Uterus (tissue), 4 donors: Measurements from ENCODE around the gene TECPR1. TPM values are rescaled to one million over a fixed set of nuclear protein-coding genes. Genes with fewer than 3 reads are reported as not detected.

Experiments
- DNase-seq, 2 donors: peaks; one replicate each; pipeline ENCODE4 v3.0.0-alpha.2; 2019 to 2020
- H3K27ac ChIP-seq, 2 donors: fragments of 200-600 bp; sonication (generic); 1 replicate in 1 of 2; 2 replicates in 1 of 2; pipeline ENCODE4 v1.5.1; 2016 to 2018
- H3K27me3 ChIP-seq, 2 donors: fragments of 200-600 bp; sonication (generic); one replicate each; pipeline ENCODE4 v1.5.1; 2018 to 2019; ENCODE audit warnings: control low read depth in 1 of 2
- H3K36me3 ChIP-seq, 2 donors: fragments of 200-600 bp; sonication (generic); one replicate each; pipeline ENCODE4 v1.5.1; 2019; ENCODE audit warnings: control low read depth in 1 of 2
- H3K4me1 ChIP-seq, 2 donors: fragments of 200-600 bp; sonication (generic); one replicate each; pipeline ENCODE4 v1.5.1; 2018 to 2019; ENCODE audit warnings: control low read depth in 1 of 2
- H3K4me3 ChIP-seq, 2 donors: fragments of 200-600 bp; sonication (generic); 1 replicate in 1 of 2; 2 replicates in 1 of 2; pipeline ENCODE4 v1.5.1; 2018 to 2019; ENCODE audit warnings: mild to moderate bottlenecking in 1 of 2
- H3K9me3 ChIP-seq, 2 donors: fragments of 200-600 bp; sonication (generic); one replicate each; pipeline ENCODE4 v1.5.1; 2019; ENCODE audit warnings: control low read depth in 1 of 2
- POLR2A ChIP-seq, 2 donors: fragments of 450-650 bp; IDR thresholded peaks; one replicate each; pipeline ENCODE4 v1.6.1; 2016; ENCODE audit warnings: antibody characterized with exemption in 2 of 2, mild to moderate bottlenecking in 1 of 2, moderate library complexity in 1 of 2
- intact Hi-C: fragments of 100-400 bp; cut with DNase I; formaldehyde crosslinking; loops from one replicate; pipeline ENCODE4 v1.15.1; 2023; ENCODE audit warnings: low total_unique reads
- total RNA-seq, 4 donors: library from RNA; depleted of rRNA in 3 of 4; stranded (reverse); fragments of >200 nt in 3 of 4; gene quantifications; one replicate each; pipeline versions ENCODE4 v1.1.0 to v1.2.4, GENCODE V29; 2014 to 2023
- TF ChIP-seq, protein P1 (sequence below), 4 experiments: fragments of 200-600 bp in 2 of 4; fragments of 450-650 bp in 2 of 4; sonication (generic) in 2 of 4; IDR thresholded peaks; one replicate each; pipeline ENCODE4 v1.5.1; 2016 to 2019; ENCODE audit warnings: antibody characterized with exemption in 4 of 4, mild to moderate bottlenecking in 2 of 4, moderate library complexity in 1 of 4
- donor health status: DM: yes; HTN: yes; CAD: no.

TECPR1 gene
- total RNA-seq, 4 donors from 2014 or later = 3.1 to 52.6 (median 16.7) TPM

GRCh38 chr7:98191668-98192431 is 60.2 kb downstream of the TECPR1 start:
- no peaks in the 10 kb centered on the region for H3K9me3 ChIP-seq
- H3K4me1 ChIP-seq = no peaks in the 10 kb centered on the region
- no peaks in the 10 kb centered on the region for H3K36me3 ChIP-seq
- no peak overlapping the region for H3K4me3 ChIP-seq
- H3K27me3 ChIP-seq = no peaks in the 10 kb centered on the region
- intact Hi-C loops = no loop called here
- H3K27ac ChIP-seq = no peak overlapping the region
- no peak for DNase-seq
- no peak for TF ChIP-seq POLR2A (IDR thresholded peaks at IDR 0.05)
- TF ChIP-seq, protein P1, sequence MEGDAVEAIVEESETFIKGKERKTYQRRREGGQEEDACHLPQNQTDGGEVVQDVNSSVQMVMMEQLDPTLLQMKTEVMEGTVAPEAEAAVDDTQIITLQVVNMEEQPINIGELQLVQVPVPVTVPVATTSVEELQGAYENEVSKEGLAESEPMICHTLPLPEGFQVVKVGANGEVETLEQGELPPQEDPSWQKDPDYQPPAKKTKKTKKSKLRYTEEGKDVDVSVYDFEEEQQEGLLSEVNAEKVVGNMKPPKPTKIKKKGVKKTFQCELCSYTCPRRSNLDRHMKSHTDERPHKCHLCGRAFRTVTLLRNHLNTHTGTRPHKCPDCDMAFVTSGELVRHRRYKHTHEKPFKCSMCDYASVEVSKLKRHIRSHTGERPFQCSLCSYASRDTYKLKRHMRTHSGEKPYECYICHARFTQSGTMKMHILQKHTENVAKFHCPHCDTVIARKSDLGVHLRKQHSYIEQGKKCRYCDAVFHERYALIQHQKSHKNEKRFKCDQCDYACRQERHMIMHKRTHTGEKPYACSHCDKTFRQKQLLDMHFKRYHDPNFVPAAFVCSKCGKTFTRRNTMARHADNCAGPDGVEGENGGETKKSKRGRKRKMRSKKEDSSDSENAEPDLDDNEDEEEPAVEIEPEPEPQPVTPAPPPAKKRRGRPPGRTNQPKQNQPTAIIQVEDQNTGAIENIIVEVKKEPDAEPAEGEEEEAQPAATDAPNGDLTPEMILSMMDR (IDR thresholded peaks at IDR 0.05) = no peak

- no peak for DNase-seq
- no peak overlapping the region for H3K4me3 ChIP-seq
- no peaks in the 10 kb centered on the region for H3K9me3 ChIP-seq
- no peak for TF ChIP-seq POLR2A (IDR thresholded peaks at IDR 0.05)
- TF ChIP-seq, protein P1 (IDR thresholded peaks at IDR 0.05) = no peak
- intact Hi-C loops = no loop called here
- H3K27me3 ChIP-seq = no peaks in the 10 kb centered on the region
- H3K4me1 ChIP-seq = no peaks in the 10 kb centered on the region
- H3K27ac ChIP-seq = no peak overlapping the region
- H3K36me3 ChIP-seq = no peaks in the 10 kb centered on the region
Observed at GRCh38 chr7:98189559-98189958, 62.5 kb downstream of the TECPR1 start.

DNA sequence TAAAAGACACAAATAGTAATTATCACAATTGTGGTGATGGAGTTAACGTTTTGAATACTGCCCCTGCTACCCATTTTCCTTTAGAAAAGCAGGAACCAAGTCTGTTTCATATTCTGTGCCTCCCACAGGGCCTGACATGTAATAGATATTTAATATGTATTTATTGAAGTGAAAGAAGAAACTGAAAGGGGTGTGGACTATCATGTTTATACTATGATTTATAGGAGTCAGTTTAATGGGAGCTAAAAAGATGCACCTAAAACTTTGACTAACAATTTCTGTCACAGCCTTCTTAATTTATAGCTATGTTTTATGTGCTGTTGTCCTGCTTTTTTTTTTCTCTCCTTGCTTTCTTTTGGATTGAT is 64.9 kb downstream of the TECPR1 start:
- no peak overlapping the region for H3K4me3 ChIP-seq
- no peaks in the 10 kb centered on the region for H3K4me1 ChIP-seq
- no peaks in the 10 kb centered on the region for H3K27me3 ChIP-seq
- H3K36me3 ChIP-seq = no peaks in the 10 kb centered on the region
- H3K9me3 ChIP-seq = no peaks in the 10 kb centered on the region
- DNase-seq = no peak
- intact Hi-C loops = no loop called here
- TF ChIP-seq, protein P1 (IDR thresholded peaks at IDR 0.05) = no peak
- peak overlapping the region; percentile 41 to 63 for H3K27ac ChIP-seq

- Histone ChIP-seq H3K27ac (peak overlapping the region; percentile 41 to 63), H3K27me3 (no peaks in the 10 kb centered on the region), H3K36me3 (no peaks in the 10 kb centered on the region), H3K4me1 (no peaks in the 10 kb centered on the region), H3K9me3 (no peaks in the 10 kb centered on the region), H3K4me3 (no peak overlapping the region)
- intact Hi-C loops = no loop called here
- no peak for TF ChIP-seq POLR2A (IDR thresholded peaks at IDR 0.05)
- TF ChIP-seq, protein P1 (IDR thresholded peaks at IDR 0.05) = no peak
- DNase-seq = no peak
Observed at GRCh38 chr7:98186452-98187137, 65.4 kb downstream of the TECPR1 start.

DNA sequence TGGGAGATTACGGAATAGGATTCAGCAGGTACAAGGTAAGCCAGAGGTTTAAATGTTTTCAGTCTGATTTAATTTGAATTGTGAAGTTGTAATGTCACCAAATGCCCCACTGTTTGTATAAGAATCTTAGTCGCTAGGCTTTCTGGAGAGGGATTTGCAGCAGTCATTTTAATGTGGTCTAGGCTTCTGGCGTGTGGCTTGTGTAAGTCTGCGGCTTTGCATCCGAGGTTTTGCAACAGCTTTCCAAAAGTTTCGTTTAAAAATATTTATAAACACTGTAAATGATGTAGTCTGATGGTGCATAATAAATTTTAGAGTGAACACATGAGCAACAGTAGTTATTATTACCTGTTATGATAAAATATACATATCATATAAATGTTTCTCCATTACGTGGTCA is 66.9 kb downstream of the TECPR1 start:
- no peaks in the 10 kb centered on the region for H3K36me3 ChIP-seq
- no peaks in the 10 kb centered on the region for H3K27me3 ChIP-seq
- no peak overlapping the region for H3K27ac ChIP-seq
- TF ChIP-seq, protein P1 (IDR thresholded peaks at IDR 0.05) = no peak
- TF ChIP-seq POLR2A (IDR thresholded peaks at IDR 0.05) = no peak
- no peak for DNase-seq
- H3K4me1 ChIP-seq = no peaks in the 10 kb centered on the region
- intact Hi-C loops = no loop called here
- H3K9me3 ChIP-seq = no peaks in the 10 kb centered on the region
- H3K4me3 ChIP-seq = no peak overlapping the region
